ENCODE results near the gene PYGO1. TPM values are rescaled to one million over a fixed set of nuclear protein-coding genes. Genes with fewer than 3 reads are reported as not detected.

The PYGO1 gene
- total and polyA plus RNA-seq, 2 donors from 2014 or later, result 0.49 to 3.7 TPM

GRCh38 chr15:55549305-55549704 is 38.8 kb downstream of the PYGO1 start:
- H3K4me3 ChIP-seq (ENCODE audit: low read length in 3 of 3), result no peak overlapping the region
- no peaks in the 10 kb centered on the region for H3K36me3 ChIP-seq (ENCODE audit: control insufficient read depth in 2 of 3, insufficient read depth in 3 of 3, low read length in 3 of 3)
- no peaks in the 10 kb centered on the region for H3K4me1 ChIP-seq (ENCODE audit: control insufficient read depth in 2 of 3, insufficient read depth in 2 of 3, low read depth in 1 of 3, low read length in 3 of 3)
- DNase-seq (no peak), FAIRE-seq (no peak)
- H3K9ac ChIP-seq (ENCODE audit: low read length in 3 of 3), result no peak overlapping the region
- peaks cover 0 to under 1% (median 0%) of the 10 kb centered on the region in 3 donors for H3K9me3 ChIP-seq (ENCODE audit: control insufficient read depth in 2 of 3, insufficient read depth in 1 of 3, low read length in 3 of 3)
- no peak overlapping the region for H3K27ac ChIP-seq (ENCODE audit: low read depth in 2 of 2, low read length in 2 of 2)
- no peaks in the 10 kb centered on the region for H3K27me3 ChIP-seq (ENCODE audit: control insufficient read depth, insufficient read depth, low read length)
- intact Hi-C loops (cut with DNase I), result no loop called here
- TF ChIP-seq, protein P1, sequence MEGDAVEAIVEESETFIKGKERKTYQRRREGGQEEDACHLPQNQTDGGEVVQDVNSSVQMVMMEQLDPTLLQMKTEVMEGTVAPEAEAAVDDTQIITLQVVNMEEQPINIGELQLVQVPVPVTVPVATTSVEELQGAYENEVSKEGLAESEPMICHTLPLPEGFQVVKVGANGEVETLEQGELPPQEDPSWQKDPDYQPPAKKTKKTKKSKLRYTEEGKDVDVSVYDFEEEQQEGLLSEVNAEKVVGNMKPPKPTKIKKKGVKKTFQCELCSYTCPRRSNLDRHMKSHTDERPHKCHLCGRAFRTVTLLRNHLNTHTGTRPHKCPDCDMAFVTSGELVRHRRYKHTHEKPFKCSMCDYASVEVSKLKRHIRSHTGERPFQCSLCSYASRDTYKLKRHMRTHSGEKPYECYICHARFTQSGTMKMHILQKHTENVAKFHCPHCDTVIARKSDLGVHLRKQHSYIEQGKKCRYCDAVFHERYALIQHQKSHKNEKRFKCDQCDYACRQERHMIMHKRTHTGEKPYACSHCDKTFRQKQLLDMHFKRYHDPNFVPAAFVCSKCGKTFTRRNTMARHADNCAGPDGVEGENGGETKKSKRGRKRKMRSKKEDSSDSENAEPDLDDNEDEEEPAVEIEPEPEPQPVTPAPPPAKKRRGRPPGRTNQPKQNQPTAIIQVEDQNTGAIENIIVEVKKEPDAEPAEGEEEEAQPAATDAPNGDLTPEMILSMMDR (IDR thresholded peaks at IDR 0.05; ENCODE audit: borderline replicate concordance, extremely low read depth, insufficient read depth), result no peak

GRCh38 chr15:55546718-55547117 is 41.4 kb downstream of the PYGO1 start:
- Histone ChIP-seq H3K27ac (ENCODE audit: low read depth in 2 of 2, low read length in 2 of 2) (no peak overlapping the region), H3K4me1 (ENCODE audit: control insufficient read depth in 2 of 3, insufficient read depth in 2 of 3, low read depth in 1 of 3, low read length in 3 of 3) (no peaks in the 10 kb centered on the region), H3K4me3 (ENCODE audit: low read length in 3 of 3) (no peak overlapping the region), H3K27me3 (ENCODE audit: control insufficient read depth, insufficient read depth, low read length) (no peaks in the 10 kb centered on the region), H3K9me3 (ENCODE audit: control insufficient read depth in 2 of 3, insufficient read depth in 1 of 3, low read length in 3 of 3) (no peaks in the 10 kb centered on the region), H3K9ac (ENCODE audit: low read length in 3 of 3) (no peak overlapping the region), H3K36me3 (ENCODE audit: control insufficient read depth in 2 of 3, insufficient read depth in 3 of 3, low read length in 3 of 3) (no peaks in the 10 kb centered on the region)
- intact Hi-C loops (cut with DNase I), result no loop called here
- no peak for DNase-seq
- FAIRE-seq, result no peak
- TF ChIP-seq, protein P1 (IDR thresholded peaks at IDR 0.05; ENCODE audit: borderline replicate concordance, extremely low read depth, insufficient read depth), result no peak

DNA sequence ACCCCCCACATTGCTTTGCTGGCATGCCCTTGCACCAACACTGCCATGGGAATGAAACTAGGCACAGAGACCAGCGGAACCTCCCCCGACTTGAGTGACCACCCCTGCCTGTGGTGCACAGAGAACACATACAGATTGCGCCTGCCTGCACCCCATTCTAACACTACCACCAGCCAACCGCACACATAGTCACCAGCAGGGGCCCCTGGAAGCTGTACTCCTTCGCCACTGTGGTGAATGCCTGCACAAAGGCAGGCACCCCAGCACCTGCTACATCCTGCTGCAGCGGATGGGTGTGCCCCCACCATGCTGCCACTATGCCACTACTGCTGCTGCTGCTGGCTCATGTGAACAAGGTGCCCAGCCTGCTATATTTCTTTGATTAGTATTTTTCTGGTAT is 52.7 kb downstream of the PYGO1 start:
- H3K4me3 ChIP-seq (ENCODE audit: low read length in 3 of 3), result no peak overlapping the region
- H3K36me3 ChIP-seq (ENCODE audit: control insufficient read depth in 2 of 3, insufficient read depth in 3 of 3, low read length in 3 of 3), result no peaks in the 10 kb centered on the region
- intact Hi-C loops (cut with DNase I), result no loop called here
- DNase-seq (no peak), FAIRE-seq (no peak)
- no peaks in the 10 kb centered on the region for H3K4me1 ChIP-seq (ENCODE audit: control insufficient read depth in 2 of 3, insufficient read depth in 2 of 3, low read depth in 1 of 3, low read length in 3 of 3)
- no peaks in the 10 kb centered on the region for H3K27me3 ChIP-seq (ENCODE audit: control insufficient read depth, insufficient read depth, low read length)
- H3K27ac ChIP-seq (ENCODE audit: low read depth in 2 of 2, low read length in 2 of 2), result no peak overlapping the region
- TF ChIP-seq, protein P1 (IDR thresholded peaks at IDR 0.05; ENCODE audit: borderline replicate concordance, extremely low read depth, insufficient read depth), result no peak
- H3K9me3 ChIP-seq (ENCODE audit: control insufficient read depth in 2 of 3, insufficient read depth in 1 of 3, low read length in 3 of 3), result no peaks in the 10 kb centered on the region
- H3K9ac ChIP-seq (ENCODE audit: low read length in 3 of 3), result no peak overlapping the region

- DNase-seq, result no peak
- Histone ChIP-seq H3K4me1 (ENCODE audit: control insufficient read depth in 2 of 3, insufficient read depth in 2 of 3, low read depth in 1 of 3, low read length in 3 of 3) (no peaks in the 10 kb centered on the region), H3K27me3 (ENCODE audit: control insufficient read depth, insufficient read depth, low read length) (no peaks in the 10 kb centered on the region), H3K27ac (ENCODE audit: low read depth in 2 of 2, low read length in 2 of 2) (no peak overlapping the region), H3K9ac (ENCODE audit: low read length in 3 of 3) (no peak overlapping the region), H3K4me3 (ENCODE audit: low read length in 3 of 3) (no peak overlapping the region), H3K36me3 (ENCODE audit: control insufficient read depth in 2 of 3, insufficient read depth in 3 of 3, low read length in 3 of 3) (no peaks in the 10 kb centered on the region), H3K9me3 (ENCODE audit: control insufficient read depth in 2 of 3, insufficient read depth in 1 of 3, low read length in 3 of 3) (no peaks in the 10 kb centered on the region)
- intact Hi-C loops (cut with DNase I), result no loop called here
- FAIRE-seq, result no peak
- TF ChIP-seq, protein P1 (IDR thresholded peaks at IDR 0.05; ENCODE audit: borderline replicate concordance, extremely low read depth, insufficient read depth), result no peak
Measured at GRCh38 chr15:55532944-55533343, 55.2 kb downstream of the PYGO1 start.

All from kidney (tissue), 14 donors.